HG02571 (cell line): ENCODE results near the gene ZFP28.

ENCODE experiments used
- ATAC-seq: cut with Tn5 transposase; IDR thresholded peaks from one replicate; pipeline ENCODE4 v1.9.1; 2021; ENCODE audit warnings: mild to moderate bottlenecking, moderate library complexity; ENCODE audit not compliant: unreplicated experiment

The ZFP28 gene

DNA sequence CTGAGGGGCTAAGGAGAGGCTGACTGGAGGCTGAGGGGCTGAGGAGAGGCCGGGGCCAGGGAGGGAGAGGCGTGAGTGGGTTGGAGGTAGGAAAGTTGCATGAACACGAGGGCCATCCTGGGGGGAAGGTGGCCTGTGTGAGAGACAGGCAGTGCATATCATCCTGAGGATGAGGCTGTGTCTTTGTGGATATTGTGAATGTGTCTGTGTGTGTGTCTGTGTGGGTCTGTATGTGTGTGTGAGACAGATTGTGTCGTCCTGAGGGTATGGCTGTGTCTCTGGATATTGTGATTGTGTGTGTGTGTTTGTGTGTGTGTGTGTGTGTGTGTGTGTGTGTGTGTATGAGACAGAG, 56.8 kb downstream of the ZFP28 start:
- ATAC-seq, result no peak

GRCh38 chr19:56596676-56597075, 57.9 kb downstream of the ZFP28 start:
- ATAC-seq, result no peak

GRCh38 chr19:56597696-56598095, 58.9 kb downstream of the ZFP28 start:
- ATAC-seq, result no peak

- no peak for ATAC-seq
These were observed 62.6 kb downstream of the ZFP28 start for GRCh38 chr19:56601375-56601774.

DNA sequence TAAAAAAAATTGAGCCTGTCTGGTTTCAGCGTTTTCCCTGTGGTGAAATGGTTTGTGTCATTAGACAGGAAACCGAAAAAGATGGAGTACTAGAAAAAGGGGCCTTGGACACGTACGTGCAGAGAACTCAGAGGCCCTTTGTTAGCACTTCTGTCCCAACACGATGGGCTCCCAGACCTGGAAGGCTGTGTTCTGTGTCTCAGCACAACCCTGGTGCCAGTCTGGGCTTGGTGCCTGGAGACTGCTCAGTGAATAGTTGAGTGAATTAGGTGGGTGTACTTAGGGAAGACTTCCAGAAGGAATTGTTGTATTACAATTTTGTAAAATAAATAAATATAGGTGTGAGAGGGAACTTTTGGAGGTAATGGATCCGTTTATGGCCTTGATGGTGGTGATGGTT, 65.1 kb downstream of the ZFP28 start:
- no peak for ATAC-seq
